ENCODE data around the gene ANKS1A.

ANKS1A gene

DNA sequence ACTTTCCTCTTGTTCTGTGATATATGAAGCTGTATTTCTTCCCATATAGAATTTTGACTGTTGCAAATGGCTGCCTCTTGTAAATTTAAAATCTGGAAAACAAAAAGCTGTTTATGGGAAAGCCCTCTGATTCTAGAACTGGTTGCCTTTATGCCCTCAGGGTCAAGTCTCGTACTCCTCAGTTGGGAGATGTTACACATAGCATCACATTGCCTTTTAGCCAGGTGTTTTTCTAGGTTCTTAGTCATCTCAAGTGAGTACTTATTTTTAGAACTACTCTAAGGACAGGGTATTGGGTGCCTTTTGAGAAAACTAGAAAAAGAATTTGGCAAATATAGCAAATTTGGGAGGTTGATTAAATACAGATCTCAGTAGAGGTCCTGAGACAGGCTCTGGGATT lies 58.5 kb downstream of the ANKS1A start:
- Mint-ChIP-seq H3K4me1 (no peaks in the 10 kb centered on the region), H3K9me3 (no peaks in the 10 kb centered on the region), H3K27ac (no peak overlapping the region), H3K36me3 (no peaks in the 10 kb centered on the region), H3K27me3 (no peaks in the 10 kb centered on the region), H3K4me3 (no peak overlapping the region)
- no peak for DNase-seq
- CTCF ChIA-PET, result no interaction called here

- Mint-ChIP-seq H3K4me3 (no peak overlapping the region), H3K36me3 (no peaks in the 10 kb centered on the region), H3K4me1 (no peaks in the 10 kb centered on the region), H3K27me3 (no peaks in the 10 kb centered on the region), H3K27ac (no peak overlapping the region), H3K9me3 (no peaks in the 10 kb centered on the region)
- no peak for DNase-seq
- CTCF ChIA-PET, result interaction anchor here (0.9 kb wide), 1 partner anchor 37 kb away, joined by 4 read pairs; no protein-coding TSS in a partner anchor
Measured at GRCh38 chr6:34949636-34950035, 60.6 kb downstream of the ANKS1A start.

GRCh38 chr6:34950849-34951248 lies 61.8 kb downstream of the ANKS1A start:
- CTCF ChIA-PET, result no interaction called here
- H3K27ac Mint-ChIP-seq, result no peak overlapping the region
- H3K9me3 Mint-ChIP-seq, result no peaks in the 10 kb centered on the region
- H3K27me3 Mint-ChIP-seq, result no peaks in the 10 kb centered on the region
- no peaks in the 10 kb centered on the region for H3K36me3 Mint-ChIP-seq
- H3K4me3 Mint-ChIP-seq, result no peak overlapping the region
- no peaks in the 10 kb centered on the region for H3K4me1 Mint-ChIP-seq
- DNase-seq, result no peak

GRCh38 chr6:34951731-34952130 lies 62.7 kb downstream of the ANKS1A start:
- H3K4me1 Mint-ChIP-seq, result no peaks in the 10 kb centered on the region
- no peak overlapping the region for H3K27ac Mint-ChIP-seq
- no peaks in the 10 kb centered on the region for H3K36me3 Mint-ChIP-seq
- H3K9me3 Mint-ChIP-seq, result no peaks in the 10 kb centered on the region
- CTCF ChIA-PET, result interaction anchor here (1.2 kb wide), 1 partner anchor 34 kb away, joined by 4 read pairs; no protein-coding TSS in a partner anchor
- H3K4me3 Mint-ChIP-seq, result no peak overlapping the region
- no peak for DNase-seq
- H3K27me3 Mint-ChIP-seq, result no peaks in the 10 kb centered on the region

GRCh38 chr6:34953061-34954025 lies 64.3 kb downstream of the ANKS1A start:
- H3K27me3 Mint-ChIP-seq, result no peaks in the 10 kb centered on the region
- no peak overlapping the region for H3K27ac Mint-ChIP-seq
- no peaks in the 10 kb centered on the region for H3K36me3 Mint-ChIP-seq
- H3K9me3 Mint-ChIP-seq, result no peaks in the 10 kb centered on the region
- H3K4me1 Mint-ChIP-seq, result no peaks in the 10 kb centered on the region
- DNase-seq, result no peak
- no peak overlapping the region for H3K4me3 Mint-ChIP-seq
- CTCF ChIA-PET, result no interaction called here

GRCh38 chr6:34955442-34955841 lies 66.4 kb downstream of the ANKS1A start:
- Mint-ChIP-seq H3K27ac (no peak overlapping the region), H3K4me1 (no peaks in the 10 kb centered on the region), H3K27me3 (no peaks in the 10 kb centered on the region), H3K9me3 (no peaks in the 10 kb centered on the region), H3K4me3 (no peak overlapping the region), H3K36me3 (no peaks in the 10 kb centered on the region)
- CTCF ChIA-PET, result no interaction called here
- no peak for DNase-seq

GRCh38 chr6:34957231-34957783 lies 68.3 kb downstream of the ANKS1A start:
- CTCF ChIA-PET, result interaction anchor here (0.8 kb wide), 1 partner anchor 130 kb away, joined by 3 read pairs; no protein-coding TSS in a partner anchor
- Mint-ChIP-seq H3K4me3 (no peak overlapping the region), H3K27me3 (no peaks in the 10 kb centered on the region), H3K9me3 (no peaks in the 10 kb centered on the region), H3K4me1 (peaks cover 10% of the 10 kb centered on the region), H3K36me3 (no peaks in the 10 kb centered on the region), H3K27ac (no peak overlapping the region)
- DNase-seq, result no peak

DNA sequence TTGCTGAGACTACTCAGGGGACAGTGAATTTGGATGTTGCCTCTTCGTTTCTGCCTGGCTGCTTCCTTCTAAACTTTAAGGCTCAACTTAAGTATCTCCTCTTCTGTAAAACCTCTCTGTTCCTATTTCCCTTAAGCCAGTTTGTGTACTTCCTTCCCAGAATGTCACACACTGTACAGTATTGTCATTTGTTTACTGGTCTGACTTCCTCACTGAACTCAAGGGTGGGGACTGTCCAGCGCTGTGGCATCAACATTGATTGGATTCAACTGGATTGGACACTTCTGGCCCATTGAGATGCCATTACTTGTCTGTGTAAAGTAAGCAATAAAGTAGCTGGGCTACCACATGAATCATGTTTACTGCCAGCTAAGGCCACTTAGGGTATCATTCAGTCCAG lies 69.7 kb downstream of the ANKS1A start:
- Mint-ChIP-seq H3K4me3 (no peak overlapping the region), H3K27me3 (no peaks in the 10 kb centered on the region), H3K36me3 (no peaks in the 10 kb centered on the region), H3K27ac (no peak overlapping the region), H3K4me1 (peaks cover 10% of the 10 kb centered on the region), H3K9me3 (no peaks in the 10 kb centered on the region)
- DNase-seq, result no peak
- CTCF ChIA-PET, result no interaction called here

DNA sequence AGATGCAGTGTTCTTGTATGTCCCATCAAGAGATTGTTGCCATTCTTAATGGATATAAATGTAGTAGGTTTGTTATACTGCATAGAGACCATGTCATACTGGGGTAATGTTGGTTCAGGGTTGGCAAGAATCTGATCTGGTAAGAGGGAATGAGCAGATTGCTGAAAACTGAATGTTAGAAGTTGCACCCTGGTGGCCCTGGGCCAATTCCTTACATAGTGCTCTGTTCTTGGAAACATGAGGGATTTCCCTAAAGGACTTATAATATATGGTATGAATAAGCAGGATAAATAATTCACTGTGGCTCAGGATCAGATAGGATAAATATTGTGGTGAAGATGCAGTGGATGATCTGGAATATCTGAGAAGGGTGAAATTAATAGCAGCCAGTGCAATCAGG lies 70.2 kb downstream of the ANKS1A start:
- no peak for DNase-seq
- CTCF ChIA-PET, result interaction anchor here (2.2 kb wide), 1 partner anchor 28 kb away, joined by 5 read pairs; no protein-coding TSS in a partner anchor

DNA sequence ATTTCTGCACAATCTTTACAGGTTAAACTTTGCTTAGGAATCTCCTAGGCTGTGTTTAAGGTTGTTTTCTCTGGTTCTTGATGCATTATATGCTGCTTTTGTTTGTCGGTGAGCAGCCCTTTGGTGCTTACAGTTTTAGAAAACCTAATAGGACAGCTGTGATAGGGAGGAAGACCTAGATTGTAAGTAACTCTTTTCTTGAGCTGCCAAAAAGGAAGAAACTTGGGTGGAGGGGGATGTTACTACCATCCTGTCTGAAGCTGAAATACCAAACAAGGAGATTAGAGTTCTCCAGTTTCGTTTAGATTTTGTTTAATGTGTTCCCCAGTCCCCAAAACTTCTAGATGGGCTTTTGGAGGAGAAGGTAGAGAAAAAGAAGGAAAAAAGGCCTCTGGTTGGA lies 72.0 kb downstream of the ANKS1A start:
- H3K27ac Mint-ChIP-seq, result no peak overlapping the region

More for the DNA sequence above, 70.2 kb downstream of the ANKS1A start:
- Mint-ChIP-seq H3K36me3 (no peaks in the 10 kb centered on the region), H3K27me3 (no peaks in the 10 kb centered on the region), H3K4me3 (no peak overlapping the region), H3K9me3 (no peaks in the 10 kb centered on the region), H3K4me1 (peaks cover 10% of the 10 kb centered on the region), H3K27ac (no peak overlapping the region)

DNA sequence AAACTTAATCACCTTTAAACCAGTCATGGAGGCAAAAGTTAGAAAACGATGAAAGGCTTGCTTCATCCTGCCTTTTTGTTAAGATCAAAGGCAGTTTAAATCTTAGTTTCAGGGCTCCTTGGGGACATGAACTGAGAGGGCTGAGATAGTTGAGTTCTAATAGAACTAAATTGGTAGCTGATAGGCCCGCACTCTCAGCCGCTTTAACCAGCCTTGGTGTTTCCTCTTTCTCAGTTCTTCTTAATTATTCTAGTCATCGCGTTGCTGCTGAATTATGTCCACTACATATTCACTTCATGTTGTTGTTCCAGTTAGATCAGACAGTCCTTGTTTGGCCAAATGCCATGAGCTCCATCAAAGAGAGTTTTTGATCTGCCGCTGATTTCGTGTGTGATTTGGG lies 72.5 kb downstream of the ANKS1A start:
- no peak overlapping the region for H3K27ac Mint-ChIP-seq
- H3K9me3 Mint-ChIP-seq, result no peaks in the 10 kb centered on the region
- CTCF ChIA-PET, result no interaction called here
- peaks cover 10% of the 10 kb centered on the region for H3K4me1 Mint-ChIP-seq
- no peak for DNase-seq
- H3K4me3 Mint-ChIP-seq, result no peak overlapping the region
- H3K27me3 Mint-ChIP-seq, result no peaks in the 10 kb centered on the region
- no peaks in the 10 kb centered on the region for H3K36me3 Mint-ChIP-seq

More for the DNA sequence above, 72.0 kb downstream of the ANKS1A start:
- Mint-ChIP-seq H3K36me3 (no peaks in the 10 kb centered on the region), H3K4me1 (peaks cover 10% of the 10 kb centered on the region), H3K4me3 (no peak overlapping the region), H3K27me3 (no peaks in the 10 kb centered on the region), H3K9me3 (no peaks in the 10 kb centered on the region)
- no peak for DNase-seq
- CTCF ChIA-PET, result interaction anchor here (1.0 to 2.2 kb wide), 2 partner anchors 11 to 26 kb away, joined by 3 to 5 read pairs; no protein-coding TSS in a partner anchor

DNA sequence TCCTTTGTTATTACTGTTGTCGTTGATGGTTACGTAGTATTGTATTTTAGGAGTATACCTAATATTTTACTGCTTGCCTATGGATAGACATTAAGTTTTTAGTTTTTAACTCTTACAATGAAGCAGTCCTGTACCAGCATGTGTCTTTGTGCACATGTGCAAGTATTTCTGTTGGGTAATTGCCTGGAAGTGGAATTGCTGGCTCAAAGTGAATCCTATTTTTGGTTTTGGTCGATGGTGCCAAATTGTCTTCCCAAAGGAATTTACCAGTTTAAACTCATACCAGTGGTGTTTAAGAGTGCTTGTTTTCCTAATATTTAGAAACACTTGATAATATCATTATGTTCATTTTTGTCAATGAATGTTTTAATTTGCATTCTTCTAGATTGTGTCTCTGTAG lies 75.5 kb downstream of the ANKS1A start:
- no peak overlapping the region for H3K4me3 Mint-ChIP-seq
- H3K9me3 Mint-ChIP-seq, result no peaks in the 10 kb centered on the region
- peaks cover 10% of the 10 kb centered on the region for H3K4me1 Mint-ChIP-seq
- no peak overlapping the region for H3K27ac Mint-ChIP-seq
- no peak for DNase-seq
- H3K27me3 Mint-ChIP-seq, result no peaks in the 10 kb centered on the region
- CTCF ChIA-PET, result no interaction called here
- H3K36me3 Mint-ChIP-seq, result no peaks in the 10 kb centered on the region

GRCh38 chr6:34967461-34967860 lies 78.4 kb downstream of the ANKS1A start:
- Mint-ChIP-seq H3K27ac (no peak overlapping the region), H3K36me3 (peaks cover 3% of the 10 kb centered on the region), H3K27me3 (no peaks in the 10 kb centered on the region), H3K9me3 (no peaks in the 10 kb centered on the region), H3K4me3 (no peak overlapping the region), H3K4me1 (no peaks in the 10 kb centered on the region)
- CTCF ChIA-PET, result interaction anchor here (0.6 kb wide), 1 partner anchor 40 kb away, joined by 3 read pairs; no protein-coding TSS in a partner anchor
- DNase-seq, result no peak

- Mint-ChIP-seq H3K4me3 (no peak overlapping the region), H3K36me3 (peaks cover 3% of the 10 kb centered on the region), H3K9me3 (no peaks in the 10 kb centered on the region), H3K4me1 (no peaks in the 10 kb centered on the region), H3K27me3 (no peaks in the 10 kb centered on the region), H3K27ac (no peak overlapping the region)
- no peak for DNase-seq
- CTCF ChIA-PET, result interaction anchor here (0.7 to 2.8 kb wide), 4 partner anchors 16 to 236 kb away, joined by 3 to 9 read pairs (median 3); no protein-coding TSS in a partner anchor
Measured at GRCh38 chr6:34969662-34970265, 80.7 kb downstream of the ANKS1A start.
